NCI-H226 (cell line): ENCODE measurements around the gene CPT1A.

ENCODE experiments used
- DNase-seq: peaks from one replicate; pipeline ENCODE4 v3.0.0-alpha.2; 2015

The CPT1A gene

DNA sequence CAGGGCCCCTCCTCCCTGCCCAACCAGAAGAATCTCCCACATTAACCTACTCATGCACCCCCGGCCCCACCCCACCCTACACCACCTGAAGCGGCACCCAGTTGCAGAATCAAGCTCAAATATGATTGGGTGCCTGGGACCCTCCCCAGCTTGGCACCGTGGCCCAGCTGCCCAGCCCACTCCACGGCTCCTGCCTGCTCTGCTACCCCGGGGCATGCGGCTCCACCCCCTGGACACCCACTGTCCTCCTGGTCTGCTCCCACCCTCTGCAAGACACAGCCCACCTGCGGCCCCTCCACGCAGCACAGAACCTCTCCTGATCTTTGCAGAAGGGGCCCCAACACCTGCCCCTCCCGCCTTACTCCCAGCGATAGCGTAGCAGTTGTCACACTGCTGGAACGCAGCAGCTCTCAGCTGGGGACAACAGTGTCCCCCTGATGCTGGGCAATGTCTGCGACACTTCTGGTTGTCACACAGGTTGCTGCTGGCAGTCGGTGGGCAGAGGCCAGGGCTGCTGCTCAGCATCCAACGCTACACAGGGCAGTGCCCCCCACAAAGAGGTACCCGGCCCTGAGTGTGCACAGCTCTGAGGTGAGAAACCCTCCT is 58.4 kb downstream of the CPT1A start:
- DNase-seq: no peak

DNA sequence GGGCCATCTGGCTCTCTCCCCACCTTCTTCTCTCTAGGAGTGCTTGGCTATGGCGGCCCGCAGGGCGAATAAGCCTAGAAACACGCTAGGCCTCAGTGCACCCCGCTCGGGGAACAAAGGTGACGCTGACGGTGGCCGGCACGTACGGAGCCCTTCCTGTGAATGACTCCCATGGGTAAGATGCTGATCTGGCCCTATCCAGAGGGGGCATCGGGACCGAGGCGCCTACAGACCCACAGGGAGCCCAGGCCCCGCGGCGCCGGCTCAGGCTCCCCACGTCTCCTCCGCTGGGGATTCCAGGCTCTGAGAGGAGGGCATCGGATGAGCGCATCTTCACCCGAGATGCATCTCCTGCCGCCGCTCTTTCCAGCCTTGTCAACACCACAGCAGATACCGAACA is 59.0 kb downstream of the CPT1A start:
- no peak for DNase-seq

DNA sequence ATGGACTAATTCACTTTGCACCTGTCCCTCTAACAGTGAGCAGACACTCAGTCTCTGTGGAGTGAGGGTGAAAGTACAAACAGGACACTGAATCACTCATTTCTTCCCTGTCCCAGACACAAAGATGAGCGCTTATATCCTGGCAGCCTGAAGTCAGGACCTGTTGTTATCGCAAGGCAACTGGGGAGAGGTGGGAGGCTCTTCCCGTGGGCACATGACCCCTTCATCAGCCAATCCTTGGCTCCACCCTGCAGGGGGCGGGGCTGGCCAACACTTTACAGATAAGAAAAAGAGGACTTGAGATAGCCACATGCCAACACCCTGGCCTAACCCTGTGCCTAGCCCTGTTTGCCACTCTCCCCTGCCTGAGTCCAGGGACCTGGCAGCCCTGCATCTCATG is 60.9 kb downstream of the CPT1A start:
- DNase-seq: peak; percentile 40

DNA sequence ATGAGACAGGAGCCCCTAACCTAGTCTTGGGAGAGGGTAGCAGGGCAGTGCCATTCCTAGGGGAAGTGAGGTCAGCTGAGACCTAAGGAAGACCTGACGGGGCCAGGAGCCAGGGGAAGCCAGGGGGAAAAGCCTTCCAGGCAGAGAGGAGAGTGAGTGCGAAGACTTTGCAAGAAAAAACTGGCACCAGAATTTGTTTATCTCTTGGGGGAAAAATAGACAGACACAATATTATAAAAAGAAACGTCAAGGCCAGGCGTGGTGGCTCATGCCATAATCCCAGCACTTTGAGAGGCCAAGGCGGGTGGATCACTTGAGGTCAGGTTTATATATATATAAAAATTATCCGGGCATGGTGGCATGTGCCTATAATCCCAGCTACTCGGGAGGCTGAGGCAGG is 63.5 kb downstream of the CPT1A start:
- no peak for DNase-seq

DNA sequence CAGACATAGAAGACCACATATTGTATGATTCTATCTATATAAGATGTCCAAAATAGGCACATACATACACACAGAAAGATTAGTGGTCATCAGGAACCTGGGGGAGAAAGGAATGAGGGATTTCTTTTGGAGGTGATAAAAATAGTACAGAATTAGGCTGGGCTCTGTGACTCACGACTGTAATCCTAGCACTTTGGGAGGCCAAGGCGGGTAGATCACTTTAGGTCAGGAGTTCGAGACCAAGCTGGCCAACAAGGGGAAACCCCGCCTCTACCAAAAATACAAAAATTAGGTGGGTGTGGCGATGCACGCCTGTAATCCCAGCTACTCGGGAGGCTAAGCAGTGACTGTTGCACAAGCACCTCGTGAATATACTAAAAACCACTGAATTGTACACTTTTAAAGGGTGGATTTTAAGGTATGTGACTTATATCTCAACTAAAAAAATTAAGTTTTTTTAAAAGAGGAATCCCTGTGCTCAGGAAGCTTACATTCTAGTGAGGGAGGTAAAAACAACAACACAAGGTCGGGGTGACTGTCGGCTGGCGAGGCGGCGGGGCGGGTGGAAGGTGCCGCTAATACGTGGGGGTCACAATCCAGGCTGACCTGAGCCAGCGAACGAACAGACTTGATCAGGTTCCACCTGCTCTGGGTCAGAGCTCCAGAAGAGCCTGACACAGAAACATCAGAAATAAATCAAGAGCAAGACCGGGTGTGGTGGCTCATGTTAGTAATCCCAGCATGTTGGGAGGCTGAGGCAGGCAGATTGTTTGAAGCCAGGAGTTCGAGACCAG is 65.1 kb downstream of the CPT1A start:
- no peak for DNase-seq

DNA sequence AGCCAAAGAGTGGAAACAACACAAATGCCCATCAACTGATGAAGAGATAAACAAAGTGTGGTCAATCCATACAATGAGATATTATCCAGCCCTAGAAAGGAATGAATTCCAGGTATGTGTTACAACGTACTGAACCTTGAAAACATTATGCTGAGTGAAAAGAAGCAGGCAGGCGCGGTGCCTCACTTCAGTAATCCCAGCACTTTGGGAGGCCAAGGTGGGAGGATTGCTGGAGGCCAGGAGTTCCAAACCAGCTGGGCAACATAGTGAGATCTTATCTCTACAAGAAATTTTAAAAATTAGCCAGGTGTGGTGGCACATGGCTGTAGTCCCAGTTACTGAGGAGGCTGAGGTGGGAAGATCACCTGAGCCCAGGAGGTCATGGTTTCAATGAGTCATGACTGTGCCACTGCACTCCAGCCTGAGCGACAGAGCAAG is 65.7 kb downstream of the CPT1A start:
- no peak for DNase-seq

DNA sequence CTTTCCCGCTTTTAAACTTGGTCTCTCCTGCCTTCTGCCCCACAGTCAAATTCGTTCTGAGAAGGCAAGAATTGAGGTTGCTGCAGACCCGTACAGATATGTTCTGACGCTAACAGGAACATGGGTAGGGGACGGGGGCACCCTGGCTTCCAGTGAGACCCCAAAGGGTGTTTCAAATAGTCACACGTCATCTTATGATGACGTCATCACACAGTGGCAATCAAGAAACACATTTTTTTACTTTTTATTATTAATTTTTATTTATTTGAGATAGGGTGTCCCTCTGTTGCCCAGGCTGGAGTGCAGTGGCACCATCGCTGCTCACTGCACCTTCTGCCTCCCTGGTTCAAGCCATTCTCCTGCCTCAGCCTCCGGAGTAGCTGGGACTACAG is 67.5 kb downstream of the CPT1A start:
- no peak for DNase-seq

DNA sequence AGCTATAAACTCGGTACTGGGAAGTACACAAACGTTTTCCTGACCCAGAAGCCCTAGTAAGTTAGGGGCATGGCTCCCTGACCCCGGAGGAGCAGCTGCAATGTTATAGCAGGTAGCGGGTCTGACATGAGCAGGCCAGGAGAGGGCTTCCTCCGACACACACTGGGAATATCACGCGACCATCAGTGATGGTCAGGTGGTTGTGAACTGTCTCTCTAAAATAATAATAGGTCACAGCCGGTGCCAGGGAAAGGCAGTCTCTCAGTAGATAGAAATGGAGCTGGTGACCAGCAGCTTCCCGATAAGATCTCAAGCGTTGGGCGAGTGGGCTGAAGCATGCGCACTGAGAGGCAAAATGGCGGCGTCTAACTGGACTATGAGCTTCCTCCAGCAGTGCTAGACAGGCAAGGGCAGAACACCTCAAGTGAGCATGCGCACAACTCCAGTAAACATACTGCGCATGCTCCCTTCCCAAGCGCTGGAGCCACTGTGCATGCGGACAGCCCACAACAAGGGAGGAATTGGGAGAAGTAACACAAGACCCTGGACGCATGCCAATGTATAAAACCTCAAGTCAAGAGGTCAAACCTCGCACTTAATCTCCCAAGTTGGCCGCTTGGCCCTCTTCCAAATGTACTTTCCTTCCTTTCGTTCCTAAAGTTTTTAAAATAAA is 68.1 kb downstream of the CPT1A start:
- no peak for DNase-seq

DNA sequence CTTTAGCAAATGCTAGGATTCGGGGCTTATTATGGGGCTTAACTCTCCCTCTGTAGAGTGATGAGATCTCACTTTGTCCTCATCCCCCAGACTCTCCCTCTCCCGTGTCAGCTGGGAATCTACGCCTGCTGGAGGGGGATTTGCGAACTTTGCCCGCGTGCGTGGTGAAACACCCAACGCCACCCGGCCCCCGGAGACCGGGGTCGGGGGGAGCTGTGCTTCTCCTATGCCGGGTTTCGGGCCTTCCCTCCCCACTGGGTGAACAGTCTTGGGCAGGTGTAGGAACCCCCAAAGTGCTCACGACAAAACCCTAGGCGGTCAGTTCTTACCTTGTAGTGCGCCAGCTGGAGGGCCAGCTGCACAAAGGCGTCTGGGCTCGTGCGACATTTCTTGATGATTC is 68.8 kb downstream of the CPT1A start:
- DNase-seq: no peak

DNA sequence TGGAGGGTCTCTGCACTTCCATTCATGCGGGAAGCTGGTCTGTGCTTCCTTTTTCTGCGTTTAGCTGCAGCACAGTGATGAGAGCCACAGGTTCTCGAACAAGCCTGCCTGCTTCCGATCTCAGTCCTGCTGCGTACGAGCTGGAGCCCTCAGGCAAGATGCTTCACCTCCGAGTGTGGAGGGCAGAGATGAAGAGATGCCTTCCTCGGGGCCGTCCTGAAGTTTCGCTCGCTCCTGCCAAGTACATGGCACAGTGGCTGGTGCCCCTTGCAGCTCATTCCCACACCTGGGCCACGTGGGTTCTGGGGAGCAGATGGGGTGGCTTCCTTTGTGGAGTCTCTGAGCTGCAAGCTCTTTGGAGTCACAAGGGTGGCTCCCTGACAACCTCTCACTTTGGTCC is 70.9 kb downstream of the CPT1A start:
- no peak for DNase-seq

DNA sequence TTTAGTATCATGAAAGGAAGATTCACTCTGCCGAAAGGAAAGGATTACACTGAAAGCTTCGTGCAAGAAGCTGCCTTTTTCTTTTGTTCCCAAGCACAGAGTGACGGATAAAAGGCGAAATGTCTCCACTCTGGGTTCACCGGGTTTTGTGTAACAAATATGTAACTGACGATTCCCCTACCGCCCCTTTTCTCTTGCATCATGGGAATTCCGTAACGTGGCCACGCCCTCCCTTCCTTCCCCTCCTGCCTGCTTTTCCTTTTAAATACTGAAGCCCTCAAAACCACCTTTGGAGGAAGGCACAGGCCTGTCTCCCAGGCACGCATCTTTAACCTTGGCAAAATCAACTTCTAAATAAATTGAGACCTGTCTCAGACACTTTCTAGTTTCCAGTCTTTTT is 74.0 kb downstream of the CPT1A start:
- DNase-seq: no peak

DNA sequence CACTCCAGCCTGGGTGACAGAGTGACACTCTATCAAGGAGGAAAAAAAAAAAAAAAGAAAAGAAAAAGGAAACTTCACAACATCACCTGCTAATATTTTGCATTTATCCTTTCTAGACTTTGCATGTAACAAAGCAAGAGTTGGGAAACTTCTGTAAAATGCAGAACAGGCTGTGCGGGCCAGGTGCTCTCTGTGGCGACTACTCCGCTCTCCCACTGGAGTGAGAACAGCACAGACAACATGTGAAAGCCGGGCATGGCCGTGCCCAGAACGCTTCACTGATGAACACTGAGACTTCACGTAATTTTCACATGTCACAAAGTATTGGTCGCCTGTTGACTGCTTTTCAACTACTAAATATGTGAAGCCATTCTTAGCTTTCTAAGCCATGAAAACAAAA is 74.9 kb downstream of the CPT1A start:
- no peak for DNase-seq

DNA sequence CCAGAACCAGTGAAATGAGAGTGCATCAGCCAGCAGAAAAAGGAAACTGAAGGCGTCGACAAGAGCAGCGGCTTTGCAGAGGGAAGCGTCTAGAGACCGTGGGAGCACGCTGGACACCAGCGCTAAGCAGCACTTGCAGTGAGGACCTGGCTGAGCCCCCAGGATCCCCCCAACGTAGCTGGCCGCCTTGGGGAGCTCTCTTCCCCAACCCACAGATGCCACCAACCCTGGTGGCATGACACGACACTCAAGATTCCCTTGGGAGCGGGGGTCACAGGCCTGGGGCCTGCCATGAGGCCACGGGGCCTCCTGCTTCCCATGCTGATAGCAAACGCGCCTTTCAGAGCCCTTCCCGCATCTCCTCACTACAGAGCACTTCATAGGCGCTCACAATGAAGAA is 77.0 kb downstream of the CPT1A start:
- no peak for DNase-seq

DNA sequence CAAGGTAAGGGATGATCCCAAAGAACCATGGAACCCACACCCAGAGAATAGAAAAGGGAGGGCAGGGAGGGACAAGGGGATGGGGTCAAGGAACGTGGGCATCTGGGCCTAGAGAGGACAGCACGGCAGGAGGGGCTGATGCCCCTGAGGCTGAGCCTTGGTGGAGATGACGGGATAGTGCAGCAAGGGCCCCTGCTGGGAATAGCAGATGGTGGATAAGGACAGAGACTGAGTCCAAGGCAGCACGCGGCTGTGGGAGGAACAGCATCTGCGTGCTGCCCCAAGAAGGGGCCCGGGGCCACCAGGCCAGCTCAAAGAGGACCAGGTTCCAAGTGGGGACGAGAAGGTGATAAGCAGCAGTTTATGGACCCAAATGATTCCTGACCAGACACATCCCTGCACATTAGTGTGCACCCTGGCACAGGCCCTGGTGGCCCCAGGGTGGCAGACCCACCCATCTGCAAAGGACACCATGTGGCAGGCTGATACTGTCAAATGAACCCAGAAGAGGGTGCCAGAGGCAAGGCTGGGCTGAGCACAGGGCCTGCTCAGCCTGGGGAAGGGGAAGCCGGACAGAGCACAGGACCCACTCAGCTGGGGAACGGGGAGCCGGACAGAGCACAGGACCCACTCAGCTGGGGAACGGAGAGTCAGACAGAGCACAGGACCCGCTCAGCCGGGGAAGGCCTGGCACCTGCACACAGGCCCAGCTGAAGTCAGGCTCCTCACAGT is 77.6 kb downstream of the CPT1A start:
- no peak for DNase-seq

DNA sequence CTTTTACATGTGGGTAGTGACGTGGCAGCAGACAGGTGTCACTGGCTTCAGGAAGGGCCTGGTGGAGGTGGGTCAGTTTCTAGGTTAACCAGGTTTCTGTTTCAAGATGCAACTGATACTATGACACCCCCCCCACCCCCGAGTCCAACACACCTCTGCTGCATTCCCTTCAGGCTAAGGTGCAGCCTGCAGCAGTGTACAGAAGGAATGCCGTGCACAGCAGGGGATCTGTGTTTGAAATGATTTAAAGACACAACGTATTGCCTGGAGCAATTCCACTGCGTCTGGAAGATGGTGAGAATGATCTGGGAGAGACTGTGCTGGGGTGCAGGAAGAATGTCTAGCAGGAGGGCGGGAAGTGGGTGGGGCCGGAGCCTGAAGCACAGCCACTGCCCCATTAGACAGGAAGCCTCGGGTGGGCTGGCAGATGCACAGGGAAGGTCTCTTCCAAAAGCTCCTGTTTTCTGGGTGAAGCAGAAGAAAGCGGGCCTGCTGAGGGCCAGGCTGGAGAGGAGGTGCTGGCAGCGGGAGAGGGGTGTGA is 78.5 kb downstream of the CPT1A start:
- DNase-seq: peak; percentile 72

DNA sequence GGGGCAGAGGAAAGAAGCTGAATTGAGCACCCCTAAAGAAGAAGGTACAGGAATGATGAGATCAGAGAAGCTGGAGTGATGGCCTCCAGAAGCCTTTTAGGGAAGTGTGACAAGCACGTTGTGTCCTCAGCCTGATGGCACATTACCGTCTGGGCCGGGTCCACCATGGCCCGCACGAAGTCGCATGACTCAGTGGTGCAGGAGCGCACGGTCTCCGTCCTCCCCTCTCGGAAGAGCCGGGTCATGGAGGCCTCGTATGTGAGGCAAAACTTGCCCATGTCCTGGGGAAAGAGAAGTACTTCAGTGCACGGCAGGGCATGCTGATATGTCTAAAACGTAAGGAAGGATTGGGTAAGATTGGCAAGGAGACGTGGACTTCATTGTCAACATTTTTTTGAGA is 79.2 kb downstream of the CPT1A start:
- DNase-seq: no peak

DNA sequence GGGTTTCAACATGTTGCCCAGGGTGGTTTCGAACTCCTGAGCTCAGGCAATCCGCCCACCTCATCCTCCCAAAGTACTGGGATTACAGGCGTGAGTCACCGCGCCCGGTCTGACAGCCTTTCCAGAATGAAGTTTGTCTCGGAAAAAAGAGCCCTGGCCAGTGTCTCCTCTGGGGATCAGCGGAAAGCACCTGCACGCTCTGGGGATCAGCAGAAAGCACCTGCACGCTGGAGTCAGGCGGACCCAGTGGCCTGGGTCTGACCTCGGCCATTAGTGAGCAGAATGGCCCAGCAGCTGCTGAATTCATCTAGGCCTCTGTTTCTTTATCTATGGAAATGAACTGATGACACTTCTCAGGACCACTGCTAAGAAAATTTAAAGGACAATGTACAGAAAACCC is 79.9 kb downstream of the CPT1A start:
- no peak for DNase-seq

DNA sequence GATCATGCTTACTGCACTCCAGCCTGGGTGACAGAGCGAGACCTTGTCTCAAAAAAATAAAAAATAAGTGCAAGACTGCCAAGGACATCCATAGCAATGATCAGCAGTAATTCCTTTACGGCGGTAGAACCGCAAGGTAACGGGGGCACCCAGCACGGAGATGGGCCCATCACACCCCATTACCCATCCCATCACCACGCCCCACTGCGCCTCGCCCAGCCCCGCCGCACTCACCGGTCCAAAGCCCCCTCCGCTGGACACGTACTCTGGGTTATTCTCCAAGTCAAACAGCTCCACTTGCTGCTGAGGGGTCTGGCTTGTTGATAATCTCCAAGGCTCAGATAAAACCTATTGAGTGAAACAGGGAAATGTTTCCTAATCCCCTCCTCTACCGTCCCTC is 81.7 kb downstream of the CPT1A start:
- no peak for DNase-seq

DNA sequence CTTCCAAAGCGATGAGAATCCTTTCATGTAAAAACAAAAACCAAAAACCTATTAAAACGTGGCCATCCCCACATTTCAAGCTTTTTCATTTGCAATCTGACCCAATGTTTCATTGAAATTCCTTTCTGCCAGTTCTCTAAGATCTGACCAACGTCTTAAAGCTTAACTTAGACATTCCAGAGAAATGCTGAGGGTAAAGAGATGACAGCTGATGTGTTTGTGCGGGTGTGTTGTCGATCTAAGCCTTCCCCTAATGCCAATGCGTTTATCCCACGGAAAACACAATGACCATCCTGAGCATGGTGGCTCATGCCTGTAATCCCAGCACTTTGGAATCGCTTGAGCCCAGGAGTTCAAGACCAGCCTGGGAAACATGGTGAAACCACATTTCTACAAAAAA is 84.0 kb downstream of the CPT1A start:
- no peak for DNase-seq

DNA sequence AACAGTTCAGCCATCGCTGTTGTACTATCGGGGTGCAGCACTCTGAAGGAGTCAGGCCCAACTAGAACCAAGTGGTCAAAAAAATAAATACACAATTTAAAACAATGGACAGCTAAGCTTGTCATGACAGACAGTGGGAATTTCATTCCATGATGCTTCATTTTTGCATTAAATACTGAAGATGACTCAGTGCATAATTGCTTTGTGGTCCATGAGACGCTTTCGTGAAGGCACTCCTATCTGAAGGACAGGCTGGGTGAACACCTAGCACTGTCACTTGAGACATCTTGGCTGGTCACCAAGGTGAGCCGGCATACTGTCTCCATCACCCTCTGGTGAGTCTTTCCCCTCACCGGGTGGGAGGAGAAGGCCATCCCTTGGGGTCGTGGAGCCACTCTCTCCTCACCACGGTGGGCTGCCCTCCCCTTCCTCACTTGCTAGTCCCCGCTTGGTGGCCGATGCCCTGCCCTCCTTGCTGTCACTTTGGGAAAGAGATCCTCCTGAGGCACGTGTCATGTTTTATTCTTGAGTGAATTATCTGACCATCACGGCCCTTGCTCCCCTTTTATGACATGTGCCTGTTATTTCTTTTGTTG is 85.4 kb downstream of the CPT1A start:
- DNase-seq: no peak

DNA sequence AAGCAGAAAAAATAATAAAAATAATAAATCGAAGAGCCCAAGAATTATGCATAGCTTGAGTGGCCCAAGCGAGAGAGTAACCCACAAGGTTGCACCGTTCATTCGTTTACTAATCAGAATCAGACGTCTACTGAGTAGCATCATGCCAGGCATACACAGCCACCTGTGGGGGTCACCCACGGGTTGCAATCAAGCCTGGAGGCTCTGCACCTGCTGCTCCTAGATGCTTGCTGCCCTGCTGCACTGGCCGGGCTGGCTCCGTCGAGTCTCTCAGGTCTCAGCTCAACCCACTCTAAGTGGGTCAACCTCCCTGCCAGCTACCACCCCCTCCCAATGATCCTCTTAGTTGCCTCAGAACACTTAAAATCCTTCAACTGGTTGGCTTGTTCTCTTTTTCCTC is 88.4 kb downstream of the CPT1A start:
- no peak for DNase-seq

DNA sequence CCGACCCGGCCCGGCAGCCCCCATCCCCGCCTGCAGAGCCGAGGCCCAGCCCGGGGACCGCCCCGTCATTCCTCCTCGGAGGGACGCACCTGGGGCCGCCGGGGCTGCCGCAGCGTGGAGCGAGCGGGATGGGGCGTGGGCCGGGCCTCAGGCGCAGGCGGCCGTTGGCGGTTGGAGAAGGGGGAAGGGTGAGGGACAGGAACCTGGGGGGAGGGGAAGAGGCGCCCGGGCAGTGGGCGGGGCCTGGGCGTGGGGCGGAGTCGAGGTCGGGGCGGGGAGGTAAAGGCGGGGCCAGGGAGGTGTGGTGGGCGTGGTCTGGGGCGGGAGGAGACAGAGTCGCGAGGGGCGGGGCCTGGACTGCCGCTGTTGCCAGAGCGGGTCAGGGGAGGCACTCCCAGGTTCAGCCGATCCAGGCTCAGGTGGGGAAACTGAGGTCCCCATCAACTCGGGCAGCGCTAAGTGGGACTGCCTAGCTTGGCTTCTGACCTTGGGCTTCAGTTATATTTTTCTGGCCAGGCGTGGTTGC is 90.3 kb downstream of the CPT1A start, which contains the start of gene TESMIN:
Gene TESMIN (minus strand): TSS at position 190 of the 526 bp plus-strand sequence. CDS start 860 bp downstream, outside the sequence.
- DNase-seq: peak; percentile 46

DNA sequence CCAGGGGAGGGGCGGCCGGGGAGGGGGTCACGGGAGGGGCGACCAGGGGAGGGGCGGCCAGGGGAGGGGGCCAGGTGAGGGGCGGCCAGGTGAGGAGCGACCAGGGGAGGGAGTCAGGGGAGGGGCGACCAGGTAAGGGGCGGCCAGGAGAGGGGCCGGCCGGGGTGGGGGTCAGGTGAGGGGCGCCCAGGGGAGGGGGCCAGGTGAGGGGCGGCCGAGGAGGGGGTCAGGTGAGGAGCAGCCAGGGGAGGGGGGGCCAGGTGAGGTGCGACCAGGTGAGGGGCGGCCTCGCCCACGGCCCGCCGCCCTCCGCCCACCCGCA is 90.8 kb downstream of the CPT1A start:
- no peak for DNase-seq
